Measurements from ENCODE around the gene SLC16A14. TPM values are rescaled to one million over a fixed set of nuclear protein-coding genes. Genes with fewer than 3 reads are reported as not detected.

SLC16A14 gene
- total RNA-seq, 2 donors from 2014 or later, result 0.54 to 3.0 TPM

DNA sequence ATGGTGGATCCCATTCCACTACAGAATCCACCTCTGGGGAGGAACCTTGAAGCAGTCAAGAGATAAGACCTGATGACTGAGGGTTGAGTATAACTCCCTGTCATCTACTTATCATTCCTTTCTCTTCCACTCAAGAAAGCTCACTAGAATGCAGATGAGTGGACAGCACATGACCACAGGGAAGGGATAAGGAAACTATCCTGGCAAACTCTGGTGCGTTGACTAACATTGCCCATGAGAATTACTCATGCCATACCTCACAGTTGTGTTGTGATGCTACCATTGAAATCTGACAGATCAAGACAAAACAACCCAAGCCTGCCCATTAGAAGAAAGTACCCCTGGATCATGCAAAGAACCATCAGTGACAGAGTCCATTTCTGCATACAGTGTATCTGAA is 26.5 kb downstream of the SLC16A14 start:
- no peak overlapping the region for H3K4me3 ChIP-seq
- H3K27me3 ChIP-seq (replicated peaks; ENCODE audit: insufficient read depth), result no peaks in the 10 kb centered on the region
- no peak for TF ChIP-seq CTCF (IDR thresholded peaks at IDR 0.05)
- no peaks in the 10 kb centered on the region for H3K9me3 ChIP-seq
- DNase-seq (ENCODE audit: low spot score), result no peak
- ATAC-seq (ENCODE audit: insufficient number of reproducible peaks, low FRiP score, low read depth), result no peak
- H3K36me3 ChIP-seq, result no peaks in the 10 kb centered on the region
- no peak overlapping the region for H3K27ac ChIP-seq
- no peaks in the 10 kb centered on the region for H3K4me1 ChIP-seq (ENCODE audit: control insufficient read depth in 1 of 2, low read depth in 2 of 2)

GRCh38 chr2:230023313-230023712 is 45.4 kb downstream of the SLC16A14 start:
- Histone ChIP-seq H3K27me3 (replicated peaks; ENCODE audit: insufficient read depth) (no peaks in the 10 kb centered on the region), H3K27ac (no peak overlapping the region), H3K4me1 (ENCODE audit: control insufficient read depth in 1 of 2, low read depth in 2 of 2) (no peaks in the 10 kb centered on the region), H3K36me3 (no peaks in the 10 kb centered on the region), H3K4me3 (no peak overlapping the region), H3K9me3 (no peaks in the 10 kb centered on the region)
- no peak for DNase-seq (ENCODE audit: low spot score)
- ATAC-seq (ENCODE audit: insufficient number of reproducible peaks, low FRiP score, low read depth), result no peak
- TF ChIP-seq CTCF (IDR thresholded peaks at IDR 0.05), result no peak

- TF ChIP-seq CTCF (IDR thresholded peaks at IDR 0.05), result no peak
- H3K4me3 ChIP-seq, result no peak overlapping the region
- H3K4me1 ChIP-seq (ENCODE audit: control insufficient read depth in 1 of 2, low read depth in 2 of 2), result no peaks in the 10 kb centered on the region
- no peak overlapping the region for H3K27ac ChIP-seq
- ATAC-seq (ENCODE audit: insufficient number of reproducible peaks, low FRiP score, low read depth) (no peak), DNase-seq (ENCODE audit: low spot score) (no peak)
- no peaks in the 10 kb centered on the region for H3K27me3 ChIP-seq (replicated peaks; ENCODE audit: insufficient read depth)
- H3K9me3 ChIP-seq, result no peaks in the 10 kb centered on the region
- no peaks in the 10 kb centered on the region for H3K36me3 ChIP-seq
Measured at GRCh38 chr2:230019742-230020141, 49.0 kb downstream of the SLC16A14 start.

GRCh38 chr2:230018153-230018552 is 50.6 kb downstream of the SLC16A14 start:
- TF ChIP-seq CTCF (IDR thresholded peaks at IDR 0.05), result no peak
- H3K9me3 ChIP-seq, result no peaks in the 10 kb centered on the region
- DNase-seq (ENCODE audit: low spot score) (no peak), ATAC-seq (ENCODE audit: insufficient number of reproducible peaks, low FRiP score, low read depth) (no peak)
- H3K27me3 ChIP-seq (replicated peaks; ENCODE audit: insufficient read depth), result no peaks in the 10 kb centered on the region
- no peak overlapping the region for H3K27ac ChIP-seq
- H3K4me1 ChIP-seq (ENCODE audit: control insufficient read depth in 1 of 2, low read depth in 2 of 2), result no peaks in the 10 kb centered on the region
- no peaks in the 10 kb centered on the region for H3K36me3 ChIP-seq
- no peak overlapping the region for H3K4me3 ChIP-seq

GRCh38 chr2:230016844-230017243 is 51.9 kb downstream of the SLC16A14 start:
- no peak for ATAC-seq (ENCODE audit: insufficient number of reproducible peaks, low FRiP score, low read depth)
- Histone ChIP-seq H3K4me3 (no peak overlapping the region), H3K27me3 (replicated peaks; ENCODE audit: insufficient read depth) (no peaks in the 10 kb centered on the region), H3K36me3 (no peaks in the 10 kb centered on the region), H3K9me3 (no peaks in the 10 kb centered on the region), H3K27ac (no peak overlapping the region), H3K4me1 (ENCODE audit: control insufficient read depth in 1 of 2, low read depth in 2 of 2) (no peaks in the 10 kb centered on the region)
- TF ChIP-seq CTCF (IDR thresholded peaks at IDR 0.05), result no peak
- DNase-seq (ENCODE audit: low spot score), result no peak

Measured in thoracic aorta (tissue), 2 donors.